ENCODE measurements around the gene TAF7L. TPM values are rescaled to one million over a fixed set of nuclear protein-coding genes. Genes with fewer than 3 reads are reported as not detected.

The TAF7L gene
- polyA plus RNA-seq, 1 of the 3 experiments (the other 2 are of a cell fraction), result 0.38 TPM

DNA sequence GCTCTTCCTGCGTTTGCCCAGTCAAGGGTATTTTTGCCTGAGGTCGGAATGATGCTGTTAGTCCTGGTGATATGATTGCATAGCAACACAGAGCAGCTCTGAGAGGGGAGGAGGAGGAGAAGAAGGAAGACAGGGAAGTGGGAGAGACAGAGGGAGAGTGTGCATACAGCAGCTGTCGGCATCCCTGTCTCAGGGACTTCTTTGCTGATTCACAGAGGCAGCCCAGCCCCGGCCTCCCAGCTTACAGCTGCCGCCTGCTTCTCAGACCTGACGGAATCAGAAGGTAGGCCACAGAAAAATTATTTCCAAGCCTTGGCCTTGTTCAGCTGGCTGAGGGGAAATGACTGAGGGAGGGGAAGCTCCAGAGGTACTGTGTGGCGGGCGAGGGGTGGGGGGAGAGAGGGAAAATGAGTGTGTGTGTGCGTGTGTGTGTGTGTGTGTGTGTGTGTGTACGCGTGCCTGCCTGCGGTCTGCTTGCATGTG lies 71.2 kb downstream of the TAF7L start (continued):
- TF ChIP-seq GABPA (IDR thresholded peaks at IDR 0.05; ENCODE audit: low read depth) (no peak), RCOR1 (IDR thresholded peaks at IDR 0.05; ENCODE audit: low read length) (no peak)

DNA sequence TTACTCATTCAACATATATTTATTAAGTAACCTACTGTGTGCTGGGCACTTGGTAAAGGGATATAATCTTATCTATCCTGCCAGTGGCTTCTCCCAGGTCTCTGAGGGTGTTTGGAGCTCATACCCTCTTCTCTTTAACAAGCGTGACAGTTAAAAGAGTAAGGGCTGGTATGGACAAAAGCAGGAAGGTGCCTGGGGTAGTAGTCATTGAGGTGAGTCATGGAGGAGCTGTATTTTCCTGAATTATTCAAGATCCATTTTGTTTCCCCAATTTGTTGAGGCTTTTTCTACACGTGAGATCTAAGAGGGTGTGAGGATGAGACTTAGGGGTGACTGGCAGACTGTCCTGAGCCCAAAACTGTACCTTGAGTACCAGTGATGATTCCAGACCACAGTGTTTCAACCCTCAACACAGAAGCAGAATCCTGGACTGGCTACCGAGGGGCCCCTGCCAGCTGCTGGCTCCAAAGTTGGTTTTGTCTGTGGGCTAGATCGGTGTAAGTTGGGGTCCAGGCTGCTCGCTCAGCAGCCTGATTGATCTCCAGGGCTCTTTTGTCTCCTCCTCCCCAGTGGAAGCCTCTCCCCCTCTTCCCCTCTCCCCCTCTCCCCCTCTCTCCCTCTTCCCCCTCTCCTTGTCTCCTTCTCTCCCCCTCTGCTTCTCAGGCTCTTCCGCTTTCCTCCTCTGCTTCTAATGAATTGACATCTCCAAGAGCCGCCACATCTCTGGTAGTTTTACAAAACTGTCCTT lies 71.8 kb downstream of the TAF7L start, which contains the start of gene DRP2:
TSS of gene DRP2 (plus strand) at position 671 of the 748 bp plus-strand sequence. CDS start 11,862 bp downstream, outside the sequence.
- H3K27ac ChIP-seq (ENCODE audit: low read depth in 2 of 2, low read length in 1 of 2), result no peak within 1 kb of the TSS
- H3K79me2 ChIP-seq (ENCODE audit: insufficient read depth), result no peaks in the 10 kb centered on the region
- CTCF ChIA-PET, result no interaction called here
- H3K4me2 ChIP-seq, result no peak within 1 kb of the TSS
- 31% methylated on average over 7 of the region's 7 CpGs for whole genome bisulfite sequencing (ENCODE audit: low lambda C conversion rate)
- peak within 1 kb of the TSS; percentile 48 for H2AFZ ChIP-seq (ENCODE audit: low read depth)
- TF ChIP-seq FOXJ3 (CRISPR knock-in tag; IDR thresholded peaks at IDR 0.05) (no peak), FOSL2 (IDR thresholded peaks at IDR 0.05; ENCODE audit: borderline replicate concordance, low read depth) (peak; percentile 18; the same call in 1 of the 2 replicates)
- H3F3A ChIP-seq (replicated peaks; ENCODE audit: insufficient read depth), result no peaks in the 10 kb centered on the region
- H3K9ac ChIP-seq, result no peak within 1 kb of the TSS
- peaks cover 0 to 5% of the 10 kb centered on the region in 2 experiments; a peak in 1 of 4 replicates for H3K4me1 ChIP-seq (ENCODE audit: control insufficient read depth in 1 of 2, insufficient read depth in 2 of 2, low read depth in 1 of 2, low read length in 1 of 2)
- no peaks in the 10 kb centered on the region for H3K9me3 ChIP-seq
- H3K36me3 ChIP-seq (replicated peaks in 1 of 2; ENCODE audit: control insufficient read depth in 1 of 2, insufficient read depth in 2 of 2, low read length in 1 of 2), result no peaks in the 10 kb centered on the region
- H3K4me3 ChIP-seq (ENCODE audit: low read depth in 2 of 2, low read length in 1 of 2), result no peak within 1 kb of the TSS
- H3K9me2 ChIP-seq, result no peaks in the 10 kb centered on the region
- DNase-seq, result no peak
- no peaks in the 10 kb centered on the region for H4K20me1 ChIP-seq (ENCODE audit: insufficient read depth)
- no peaks in the 10 kb centered on the region; the same call in 1 of the 2 replicates for H3K27me3 ChIP-seq (ENCODE audit: insufficient read depth)
- POLR2A ChIA-PET, result no interaction called here

Small RNA genes within 50 kb of the gene (small RNA-seq; reads per million reads assigned to genes)
- 0 reads per million in 7 experiments for gene RNU6-934P

Other genes with a start within 250 kb of the TAF7L start
- gene TRMT2B, start 239.2 kb downstream of the TAF7L start, polyA plus RNA-seq (2012; rRNA removed), result 7.2 and 8.2 TPM in 2 replicates
- 5.6 and 6.6 TPM in 2 replicates for gene TMEM35A, start 212.5 kb downstream of the TAF7L start, polyA plus RNA-seq (2012; rRNA removed)
- gene CENPI, start 193.1 kb downstream of the TAF7L start, polyA plus RNA-seq (2012; rRNA removed), result 2.4 and 2.6 TPM in 2 replicates
- gene DRP2, start 71.5 kb downstream of the TAF7L start, polyA plus RNA-seq (2012; rRNA removed), result 0.16 and 0.21 TPM in 2 replicates
- 14.2 and 15.8 TPM in 2 replicates for gene TIMM8A, start 57.4 kb upstream of the TAF7L start, polyA plus RNA-seq (2012; rRNA removed)
- gene BTK, start 94.9 kb upstream of the TAF7L start, polyA plus RNA-seq (2012; rRNA removed), result not detected in 2 replicates
- gene RPL36A, start 99.7 kb upstream of the TAF7L start, polyA plus RNA-seq (2012; rRNA removed), result 3,417 and 5,140 TPM in 2 replicates
- gene GLA, start 116.6 kb upstream of the TAF7L start, polyA plus RNA-seq (2012; rRNA removed), result 20.4 and 29.5 TPM in 2 replicates
- gene HNRNPH2, start 116.9 kb upstream of the TAF7L start, polyA plus RNA-seq (2012; rRNA removed), result 32.5 and 44.9 TPM in 2 replicates
- gene ARMCX4, start 194.1 kb upstream of the TAF7L start, polyA plus RNA-seq (2012; rRNA removed), result 3.7 and 3.8 TPM in 2 replicates